IPS-18c (cell line): Measurements from ENCODE around the gene SNRNP25.

Experiments used
- H3K4me3 ChIP-seq: 2 replicates; pipeline ENCODE4 v1.7.0; 2013; ENCODE audit warnings: low read depth, mild to moderate bottlenecking, low read length, moderate library complexity; ENCODE audit not compliant: insufficient read depth
- H3K9me3 ChIP-seq: one replicate; pipeline ENCODE4 v1.6.1; 2013; ENCODE audit warnings: mild to moderate bottlenecking, low read length, moderate library complexity; ENCODE audit not compliant: control insufficient read depth, insufficient read depth

The SNRNP25 gene

DNA sequence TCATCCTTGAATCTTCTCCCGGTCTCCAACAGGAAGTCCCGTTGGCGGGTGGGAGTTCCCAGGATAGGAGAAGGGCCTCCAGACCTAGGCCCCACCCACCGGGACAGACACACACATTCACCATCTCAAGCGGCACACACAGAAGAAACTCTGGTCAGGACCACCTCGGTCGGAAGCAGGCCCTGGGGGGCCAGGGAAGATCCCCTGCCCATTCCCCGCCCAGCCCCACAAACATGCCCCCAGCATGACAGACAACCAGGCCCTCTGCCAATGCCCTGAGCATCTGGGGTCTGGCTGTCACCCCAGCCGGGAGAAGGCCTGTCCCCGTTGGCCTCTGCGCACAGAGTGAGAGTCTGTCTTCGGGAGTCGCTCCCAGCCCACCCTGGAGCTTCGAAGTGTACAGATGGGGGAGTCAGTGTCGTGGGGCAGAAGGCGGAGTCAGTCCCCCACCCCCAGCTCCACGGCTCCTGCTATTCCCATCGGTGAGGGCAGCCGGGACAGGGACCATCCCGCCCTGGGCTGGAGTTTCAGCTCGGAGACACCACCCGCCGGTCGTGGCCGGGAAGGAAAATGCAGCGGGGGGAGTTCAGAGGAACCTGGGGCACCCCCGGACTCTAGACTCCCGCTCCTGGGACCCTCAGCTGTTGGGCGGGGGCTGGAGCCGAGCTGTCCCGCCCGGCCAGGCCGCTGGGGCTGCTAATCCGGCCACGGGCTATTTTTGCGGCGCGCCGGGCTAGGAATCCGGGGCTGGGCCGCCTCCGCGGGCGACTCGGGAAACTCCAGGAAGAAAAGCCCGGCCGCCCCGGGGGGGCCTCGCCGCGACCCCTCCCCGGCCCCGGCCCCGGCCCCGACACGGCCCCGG lies 18.1 kb downstream of the SNRNP25 start:
- Histone ChIP-seq H3K4me3 (peak overlapping the region; percentile 71), H3K9me3 (no peaks in the 10 kb centered on the region)

GRCh38 chr16:72561-73548 lies 19.2 kb downstream of the SNRNP25 start, which contains the start of gene RHBDF1:
TSS of gene RHBDF1 (minus strand) at chr16:72631. CDS start at chr16:65015, 7,616 bp downstream.
- Histone ChIP-seq H3K4me3 (peak within 1 kb of the TSS; percentile 71), H3K9me3 (no peaks in the 10 kb centered on the region)

GRCh38 chr16:74051-74746 lies 20.6 kb downstream of the SNRNP25 start:
- Histone ChIP-seq H3K9me3 (no peaks in the 10 kb centered on the region), H3K4me3 (no peak overlapping the region)

GRCh38 chr16:74747-75334 lies 21.2 kb downstream of the SNRNP25 start:
- no peak overlapping the region for H3K4me3 ChIP-seq
- H3K9me3 ChIP-seq = no peaks in the 10 kb centered on the region

GRCh38 chr16:75580-76501 lies 22.2 kb downstream of the SNRNP25 start:
- no peak overlapping the region for H3K4me3 ChIP-seq

GRCh38 chr16:76535-77272 lies 23.1 kb downstream of the SNRNP25 start:
- no peak overlapping the region for H3K4me3 ChIP-seq

More at GRCh38 chr16:75580-76501, 22.2 kb downstream of the SNRNP25 start:
- no peaks in the 10 kb centered on the region for H3K9me3 ChIP-seq

DNA sequence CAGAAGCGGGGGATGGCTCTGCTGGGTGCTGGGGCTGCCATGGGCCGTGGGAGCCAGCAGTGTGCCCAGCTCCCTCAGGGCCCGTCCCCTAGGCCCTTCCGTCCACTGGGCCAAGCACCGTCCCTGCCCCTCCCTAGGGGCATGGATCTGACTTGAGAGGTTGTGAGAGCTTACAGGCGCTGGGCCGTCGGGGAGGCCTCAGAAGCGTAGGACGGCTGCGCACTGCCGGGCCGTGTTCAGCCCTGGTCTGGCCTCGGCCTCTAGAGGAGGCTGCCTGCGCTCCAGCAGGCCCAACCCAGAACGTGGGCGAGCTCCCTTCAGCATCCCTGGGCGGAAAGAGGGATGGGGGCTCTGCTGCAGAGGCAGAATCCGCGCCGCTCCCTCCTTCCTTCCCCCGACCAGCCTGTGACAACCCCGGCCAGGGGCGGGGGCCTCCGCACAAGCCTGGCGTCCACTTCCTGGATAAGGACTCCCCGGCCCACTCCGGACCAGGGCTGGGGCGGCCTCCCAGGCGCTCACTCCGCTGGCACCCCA lies 23.7 kb downstream of the SNRNP25 start:
- no peaks in the 10 kb centered on the region for H3K9me3 ChIP-seq
- peak overlapping the region; percentile 77 for H3K4me3 ChIP-seq

More at GRCh38 chr16:76535-77272, 23.1 kb downstream of the SNRNP25 start:
- no peaks in the 10 kb centered on the region for H3K9me3 ChIP-seq

GRCh38 chr16:77807-78443 lies 24.3 kb downstream of the SNRNP25 start, which contains the start of gene MPG:
TSS of gene MPG (plus strand) at chr16:78225. CDS start at chr16:78310, 85 bp downstream.
- Histone ChIP-seq H3K9me3 (no peaks in the 10 kb centered on the region), H3K4me3 (peak within 1 kb of the TSS; percentile 77)

- no peaks in the 10 kb centered on the region for H3K9me3 ChIP-seq
- peak overlapping the region; percentile 77 for H3K4me3 ChIP-seq
Measured at GRCh38 chr16:78444-79150, 25.0 kb downstream of the SNRNP25 start.

DNA sequence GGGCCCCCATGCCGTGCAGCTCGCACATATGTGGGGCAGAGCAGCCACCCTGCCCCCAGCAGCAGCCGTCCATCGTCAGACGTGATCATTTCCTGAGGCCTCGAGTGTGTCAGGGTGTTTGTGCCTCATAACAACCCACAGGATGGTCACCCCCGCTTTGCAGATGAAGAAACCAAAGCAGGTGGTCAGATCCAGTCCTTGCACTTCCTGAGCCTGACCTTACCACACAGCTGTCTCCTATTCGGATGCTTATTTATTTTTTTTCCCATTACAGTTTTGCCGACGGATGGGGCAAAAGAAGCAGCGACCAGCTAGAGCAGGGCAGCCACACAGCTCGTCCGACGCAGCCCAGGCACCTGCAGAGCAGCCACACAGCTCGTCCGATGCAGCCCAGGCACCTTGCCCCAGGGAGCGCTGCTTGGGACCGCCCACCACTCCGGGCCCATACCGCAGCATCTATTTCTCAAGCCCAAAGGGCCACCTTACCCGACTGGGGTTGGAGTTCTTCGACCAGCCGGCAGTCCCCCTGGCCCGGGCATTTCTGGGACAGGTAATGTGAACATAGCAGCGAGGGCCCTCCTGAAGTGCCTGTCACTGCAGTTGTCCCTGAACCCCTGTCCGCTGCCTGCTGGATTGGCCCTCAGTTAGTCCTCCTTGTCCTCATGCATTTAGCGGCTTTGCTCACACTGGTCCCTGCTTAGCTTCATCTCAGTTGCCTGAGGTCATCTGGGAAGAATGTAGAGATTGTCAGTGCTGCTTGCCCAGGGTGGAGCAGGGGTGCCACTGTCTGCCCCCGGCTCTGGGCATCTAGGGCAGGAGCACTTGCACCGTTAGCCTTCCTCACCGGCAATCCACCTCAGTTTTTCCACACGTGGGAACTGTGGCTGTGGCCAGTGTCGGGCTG lies 25.8 kb downstream of the SNRNP25 start:
- no peaks in the 10 kb centered on the region for H3K9me3 ChIP-seq
- peak overlapping the region; percentile 9; the same call in 1 of the 2 replicates for H3K4me3 ChIP-seq

- Histone ChIP-seq H3K9me3 (no peaks in the 10 kb centered on the region), H3K4me3 (no peak overlapping the region)
Measured at GRCh38 chr16:83060-83603, 29.5 kb downstream of the SNRNP25 start.

GRCh38 chr16:83781-84615 lies 30.4 kb downstream of the SNRNP25 start:
- Histone ChIP-seq H3K9me3 (no peaks in the 10 kb centered on the region), H3K4me3 (no peak overlapping the region)
